Stomach (tissue), 4 donors: ENCODE measurements around the gene HEATR5B.

ENCODE experiments used
- CTCF ChIP-seq, 7 experiments: fragments of 450-650 bp in 4 of 7; fragments of 200-600 bp in 3 of 7; sonication (generic) in 3 of 7; IDR thresholded peaks; one replicate each; pipeline ENCODE4 v1.5.1; 2016 to 2019; ENCODE audit warnings: antibody characterized with exemption in 7 of 7, control low read depth in 2 of 7, mild to moderate bottlenecking in 1 of 7
- POLR2AphosphoS5 ChIP-seq, 3 donors: sonication (generic); formaldehyde crosslinking; IDR thresholded peaks; one replicate each; pipeline ENCODE4 v1.6.1; 2016; ENCODE audit warnings: antibody characterized with exemption in 3 of 3

- no peak for TF ChIP-seq CTCF (IDR thresholded peaks at IDR 0.05)
- TF ChIP-seq POLR2AphosphoS5 (IDR thresholded peaks at IDR 0.05), result no peak
Measured at GRCh38 chr2:37060446-37060845, 23.7 kb downstream of the HEATR5B start.
